A549 (cell line): ENCODE data around the gene RPS6KC1.
"Not testable (repeated sequence)": the region's sequence is repeated elsewhere in the genome, so short reads cannot be mapped to it uniquely, and the experiment has no call there.

ENCODE experiments used
- CBX2 ChIP-seq: fragments of 200-600 bp; sonication (generic); IDR thresholded peaks from 2 replicates; pipeline ENCODE4 v1.6.1; 2016; ENCODE audit warnings: low read depth, mild to moderate bottlenecking, borderline replicate concordance
- CHD2 ChIP-seq: fragments of 150-350 bp; IDR thresholded peaks from 2 replicates; pipeline ENCODE4 v1.6.1; 2014; ENCODE audit warnings: low read length; ENCODE audit not compliant: partially characterized antibody
- NFE2L2 ChIP-seq: fragments of 150-350 bp; conservative IDR thresholded peaks from 2 replicates; pipeline ENCODE4 v1.6.1; 2014; ENCODE audit warnings: low read length
- POLR2A ChIP-seq: IDR thresholded peaks from 2 replicates; pipeline ENCODE4 v1.6.1; 2012; ENCODE audit warnings: mild to moderate bottlenecking, low read length
- TF ChIP-seq, protein P1 (sequence below): fragments of 150-350 bp; IDR thresholded peaks from 2 replicates; pipeline ENCODE4 v1.6.1; 2014; ENCODE audit warnings: low read depth, mild to moderate bottlenecking, low read length
- TF ChIP-seq, protein P2 (sequence below): fragments of >200 bp; sonication (Bioruptor Twin); formaldehyde crosslinking; IDR thresholded peaks from 3 replicates; pipeline ENCODE4 v1.5.1; 2016
- TF ChIP-seq, protein P3 (sequence below): IDR thresholded peaks from 2 replicates; pipeline ENCODE4 v1.6.1; 2012

DNA sequence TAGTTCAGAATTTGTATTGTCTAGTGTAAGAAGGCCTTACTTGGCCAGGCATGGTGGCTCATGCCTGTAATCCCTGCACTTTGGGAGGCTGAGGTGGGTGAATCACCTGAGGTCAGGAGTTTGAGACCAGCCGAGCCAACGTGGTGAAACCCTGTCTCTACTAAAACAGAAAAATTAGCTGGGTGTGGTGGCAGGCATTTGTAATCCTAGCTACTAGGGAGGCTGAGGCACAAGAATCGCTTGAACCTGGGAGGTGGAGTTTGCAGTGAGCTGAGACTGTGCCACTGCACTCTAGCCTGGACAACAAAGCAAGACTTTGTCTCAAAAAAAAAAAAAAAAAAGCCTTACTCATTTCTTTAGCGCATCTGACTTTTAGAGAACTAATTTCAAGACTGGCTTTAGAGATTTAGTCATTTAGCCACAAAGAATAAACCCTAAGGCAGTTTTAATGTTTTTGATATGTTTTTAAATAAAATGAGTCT is 66.7 kb downstream of the RPS6KC1 start:
- TF ChIP-seq, protein P1, sequence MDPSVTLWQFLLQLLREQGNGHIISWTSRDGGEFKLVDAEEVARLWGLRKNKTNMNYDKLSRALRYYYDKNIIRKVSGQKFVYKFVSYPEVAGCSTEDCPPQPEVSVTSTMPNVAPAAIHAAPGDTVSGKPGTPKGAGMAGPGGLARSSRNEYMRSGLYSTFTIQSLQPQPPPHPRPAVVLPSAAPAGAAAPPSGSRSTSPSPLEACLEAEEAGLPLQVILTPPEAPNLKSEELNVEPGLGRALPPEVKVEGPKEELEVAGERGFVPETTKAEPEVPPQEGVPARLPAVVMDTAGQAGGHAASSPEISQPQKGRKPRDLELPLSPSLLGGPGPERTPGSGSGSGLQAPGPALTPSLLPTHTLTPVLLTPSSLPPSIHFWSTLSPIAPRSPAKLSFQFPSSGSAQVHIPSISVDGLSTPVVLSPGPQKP: not testable (repeated sequence)
- TF ChIP-seq CHD2, POLR2A, NFE2L2, CBX2: not testable (repeated sequence)
- TF ChIP-seq, protein P2, sequence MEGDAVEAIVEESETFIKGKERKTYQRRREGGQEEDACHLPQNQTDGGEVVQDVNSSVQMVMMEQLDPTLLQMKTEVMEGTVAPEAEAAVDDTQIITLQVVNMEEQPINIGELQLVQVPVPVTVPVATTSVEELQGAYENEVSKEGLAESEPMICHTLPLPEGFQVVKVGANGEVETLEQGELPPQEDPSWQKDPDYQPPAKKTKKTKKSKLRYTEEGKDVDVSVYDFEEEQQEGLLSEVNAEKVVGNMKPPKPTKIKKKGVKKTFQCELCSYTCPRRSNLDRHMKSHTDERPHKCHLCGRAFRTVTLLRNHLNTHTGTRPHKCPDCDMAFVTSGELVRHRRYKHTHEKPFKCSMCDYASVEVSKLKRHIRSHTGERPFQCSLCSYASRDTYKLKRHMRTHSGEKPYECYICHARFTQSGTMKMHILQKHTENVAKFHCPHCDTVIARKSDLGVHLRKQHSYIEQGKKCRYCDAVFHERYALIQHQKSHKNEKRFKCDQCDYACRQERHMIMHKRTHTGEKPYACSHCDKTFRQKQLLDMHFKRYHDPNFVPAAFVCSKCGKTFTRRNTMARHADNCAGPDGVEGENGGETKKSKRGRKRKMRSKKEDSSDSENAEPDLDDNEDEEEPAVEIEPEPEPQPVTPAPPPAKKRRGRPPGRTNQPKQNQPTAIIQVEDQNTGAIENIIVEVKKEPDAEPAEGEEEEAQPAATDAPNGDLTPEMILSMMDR: not testable (repeated sequence)
- TF ChIP-seq, protein P3, sequence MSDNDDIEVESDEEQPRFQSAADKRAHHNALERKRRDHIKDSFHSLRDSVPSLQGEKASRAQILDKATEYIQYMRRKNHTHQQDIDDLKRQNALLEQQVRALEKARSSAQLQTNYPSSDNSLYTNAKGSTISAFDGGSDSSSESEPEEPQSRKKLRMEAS: not testable (repeated sequence)
